PC-3 (cell line): ENCODE data around the gene SSTR4.

ENCODE experiments used
- CTCF ChIP-seq: fragments of 300-600 bp; sonication (generic); conservative IDR thresholded peaks from 2 replicates; pipeline ENCODE4 v1.5.1; 2017; ENCODE audit warnings: antibody characterized with exemption, low read depth, mild to moderate bottlenecking, low read length
- EZH2 ChIP-seq: fragments of 300-600 bp; sonication (generic); IDR thresholded peaks from one replicate; pipeline ENCODE4 v1.6.1; 2017; ENCODE audit warnings: antibody characterized with exemption, mild to moderate bottlenecking, low read length; ENCODE audit not compliant: unreplicated experiment

GRCh38 chr20:23018432-23018831, 16.7 kb upstream of the SSTR4 start:
- TF ChIP-seq CTCF (no peak), EZH2 (no peak)
